Effector memory CD4-positive, alpha-beta T cell (primary cell): ENCODE data around the gene CBL.

Experiments
- DNase-seq, 3 donors: peaks; one replicate each; pipeline ENCODE4 v3.0.0-alpha.2; 2020
- H3K27ac ChIP-seq: 2 replicates; pipeline ENCODE4 v1.7.0; 2013; ENCODE audit warnings: mild to moderate bottlenecking, low read length, moderate library complexity; ENCODE audit not compliant: insufficient read depth, poor library complexity, severe bottlenecking
- H3K27me3 ChIP-seq: replicated peaks from 2 replicates; pipeline ENCODE4 v1.7.0; 2013; ENCODE audit warnings: mild to moderate bottlenecking, low read length; ENCODE audit not compliant: insufficient read depth, control insufficient read depth, poor library complexity, severe bottlenecking
- H3K36me3 ChIP-seq: 2 replicates; pipeline ENCODE4 v1.7.0; 2013; ENCODE audit warnings: mild to moderate bottlenecking, low read length, moderate library complexity; ENCODE audit not compliant: control insufficient read depth, insufficient read depth
- H3K4me1 ChIP-seq: 2 replicates; pipeline ENCODE4 v1.7.0; 2013; ENCODE audit warnings: low read length, mild to moderate bottlenecking; ENCODE audit not compliant: control insufficient read depth, insufficient read depth, poor library complexity, severe bottlenecking
- H3K4me3 ChIP-seq: 2 replicates; pipeline ENCODE4 v1.7.0; 2013; ENCODE audit warnings: low read length, low read depth, mild to moderate bottlenecking; ENCODE audit not compliant: insufficient read depth, poor library complexity, severe bottlenecking
- H3K9me3 ChIP-seq: 2 replicates; pipeline ENCODE4 v1.7.0; 2013; ENCODE audit warnings: mild to moderate bottlenecking, low read length, moderate library complexity; ENCODE audit not compliant: control insufficient read depth

The CBL gene

GRCh38 chr11:119315131-119316015, 109.2 kb downstream of the CBL start:
- Histone ChIP-seq H3K36me3 (no peaks in the 10 kb centered on the region), H3K4me1 (peaks cover 42% of the 10 kb centered on the region), H3K27me3 (peaks cover 21% of the 10 kb centered on the region), H3K4me3 (peak overlapping the region; percentile 49), H3K9me3 (no peaks in the 10 kb centered on the region), H3K27ac (no peak overlapping the region)
- DNase-seq, result peak in 2 of 3 donors; percentile 27 to 34

- Histone ChIP-seq H3K27ac (no peak overlapping the region), H3K27me3 (peaks cover 21% of the 10 kb centered on the region), H3K4me3 (peak overlapping the region; percentile 49), H3K4me1 (peaks cover 50% of the 10 kb centered on the region), H3K36me3 (no peaks in the 10 kb centered on the region), H3K9me3 (no peaks in the 10 kb centered on the region)
- DNase-seq, result no peak
These were observed 110.0 kb downstream of the CBL start for GRCh38 chr11:119316016-119316728.

- no peak within 1 kb of the TSS for H3K27ac ChIP-seq
- peaks cover 56% of the 10 kb centered on the region for H3K4me1 ChIP-seq
- peaks cover 21% of the 10 kb centered on the region for H3K27me3 ChIP-seq
- H3K9me3 ChIP-seq, result no peaks in the 10 kb centered on the region
- H3K36me3 ChIP-seq, result no peaks in the 10 kb centered on the region
- H3K4me3 ChIP-seq, result peak within 1 kb of the TSS; percentile 49
- DNase-seq, result no peak
These were observed 110.8 kb downstream of the CBL start, which contains the start of gene MCAM for GRCh38 chr11:119316729-119317591. Gene MCAM, minus strand, starts transcription at chr11:119317130. Its CDS starts 29 bp downstream, at chr11:119317101.

- DNase-seq, result no peak
- Histone ChIP-seq H3K4me1 (peaks cover 56% of the 10 kb centered on the region), H3K36me3 (no peaks in the 10 kb centered on the region), H3K27ac (no peak overlapping the region), H3K9me3 (no peaks in the 10 kb centered on the region), H3K27me3 (peaks cover 21% of the 10 kb centered on the region), H3K4me3 (no peak overlapping the region)
These were observed 111.6 kb downstream of the CBL start for GRCh38 chr11:119317592-119318239.

GRCh38 chr11:119318240-119319135, 112.3 kb downstream of the CBL start:
- Histone ChIP-seq H3K27ac (peak overlapping the region; percentile 27), H3K27me3 (peaks cover 21% of the 10 kb centered on the region), H3K36me3 (no peaks in the 10 kb centered on the region), H3K9me3 (no peaks in the 10 kb centered on the region), H3K4me1 (peaks cover 56% of the 10 kb centered on the region), H3K4me3 (no peak overlapping the region)
- DNase-seq, result peak; percentile 33 to 58 (median 56)

GRCh38 chr11:119319136-119319699, 113.1 kb downstream of the CBL start:
- no peak overlapping the region for H3K4me3 ChIP-seq
- H3K4me1 ChIP-seq, result peaks cover 56% of the 10 kb centered on the region
- no peaks in the 10 kb centered on the region for H3K36me3 ChIP-seq
- peaks cover 21% of the 10 kb centered on the region for H3K27me3 ChIP-seq
- no peak for DNase-seq
- peak overlapping the region; percentile 27 for H3K27ac ChIP-seq
- no peaks in the 10 kb centered on the region for H3K9me3 ChIP-seq

GRCh38 chr11:119319700-119320239, 113.6 kb downstream of the CBL start:
- Histone ChIP-seq H3K9me3 (no peaks in the 10 kb centered on the region), H3K27ac (no peak overlapping the region), H3K27me3 (peaks cover 20% of the 10 kb centered on the region), H3K4me3 (no peak overlapping the region), H3K4me1 (peaks cover 55% of the 10 kb centered on the region), H3K36me3 (no peaks in the 10 kb centered on the region)
- DNase-seq, result no peak

GRCh38 chr11:119320240-119320775, 114.2 kb downstream of the CBL start:
- Histone ChIP-seq H3K27me3 (peaks cover 15% of the 10 kb centered on the region), H3K4me1 (peaks cover 49% of the 10 kb centered on the region), H3K4me3 (peak overlapping the region; percentile 56), H3K27ac (peak overlapping the region; percentile 46), H3K36me3 (no peaks in the 10 kb centered on the region), H3K9me3 (no peaks in the 10 kb centered on the region)
- DNase-seq, result no peak
